Panc1 (cell line): ENCODE data around the gene AGBL4. TPM values are rescaled to one million over a fixed set of nuclear protein-coding genes. Genes with fewer than 3 reads are reported as not detected.

Experiments
- ATAC-seq: fragments of 200-7000 bp; cut with Tn5 transposase; 2 replicates; pipeline ENCODE4 v1.9.1; 2020; ENCODE audit warnings: mild to moderate bottlenecking, moderate library complexity
- BruUV-seq: library from RNA; stranded (reverse); fragments of 400-500 nt; replicated peaks from 2 replicates; lab custom pipeline; 2021; lab: Mats Ljungman, UMichigan
- CTCF ChIA-PET: fragments of 300-600 bp; sonication (Branson Sonifier 250); formaldehyde crosslinking; loops from one replicate; lab custom pipeline; 2022; ENCODE audit warnings: antibody characterized with exemption; lab: Charles Lee
- POLR2A ChIA-PET: fragments of 300-600 bp; sonication (Branson Sonifier 250); formaldehyde crosslinking; loops from one replicate; lab custom pipeline; 2022; ENCODE audit warnings: antibody characterized with exemption; lab: Charles Lee
- DNase-seq: peaks from one replicate; pipeline ENCODE4 v3.0.0-alpha.2; 2010; ENCODE audit warnings: low read depth, low spot score
- H3K27ac ChIP-seq: 2 replicates; pipeline ENCODE4 v1.5.1; 2011; ENCODE audit warnings: mild to moderate bottlenecking, low read length, inconsistent platforms
- H3K27me3 ChIP-seq: fragments of 200-500 bp; sonication (Bioruptor generic); 2 replicates; pipeline ENCODE4 v1.6.0; 2014; ENCODE audit warnings: low read length, inconsistent platforms; ENCODE audit not compliant: control insufficient read depth, insufficient read depth
- H3K36me3 ChIP-seq: fragments of 200-500 bp; sonication (Bioruptor generic); 2 replicates; pipeline ENCODE4 v1.5.1; 2014; ENCODE audit warnings: inconsistent platforms, mild to moderate bottlenecking, low read length, moderate library complexity; ENCODE audit not compliant: control insufficient read depth, insufficient read depth
- H3K4me1 ChIP-seq: 2 replicates; pipeline ENCODE4 v1.5.1; 2011; ENCODE audit warnings: inconsistent platforms, mild to moderate bottlenecking, low read length, moderate library complexity; ENCODE audit not compliant: control insufficient read depth, insufficient read depth
- H3K4me3 ChIP-seq, 2 experiments: 2 replicates each; pipeline ENCODE4 v1.5.1; 2011 to 2012; ENCODE audit warnings: low read depth in 2 of 2, low read length in 2 of 2, mild to moderate bottlenecking in 2 of 2, inconsistent platforms in 1 of 2, moderate library complexity in 1 of 2
- H3K9me3 ChIP-seq: fragments of 200-500 bp; sonication (Bioruptor generic); 2 replicates; pipeline ENCODE4 v1.5.1; 2014; ENCODE audit warnings: low read depth, mild to moderate bottlenecking, inconsistent platforms, low read length, moderate library complexity; ENCODE audit not compliant: control insufficient read depth, insufficient read depth
- CTCF ChIP-seq: fragments of 450-650 bp; IDR thresholded peaks from 2 replicates; pipeline ENCODE4 v1.5.1; 2017; ENCODE audit warnings: mild to moderate bottlenecking
- POLR2AphosphoS5 ChIP-seq: IDR thresholded peaks from 2 replicates; pipeline ENCODE4 v1.6.1; 2012; ENCODE audit warnings: mild to moderate bottlenecking, low read depth, low read length, moderate library complexity
- REST ChIP-seq, 2 experiments: IDR thresholded peaks; 2 replicates each; pipeline ENCODE4 v1.6.1; 2011 to 2012; ENCODE audit warnings: low read depth in 2 of 2, control low read depth in 1 of 2, low read length in 1 of 2, mild to moderate bottlenecking in 1 of 2, moderate library complexity in 1 of 2; ENCODE audit not compliant: insufficient read depth in 1 of 2
- SIN3A ChIP-seq: IDR thresholded peaks from 2 replicates; pipeline ENCODE4 v1.6.1; 2012; ENCODE audit warnings: low read depth, mild to moderate bottlenecking, low read length, moderate library complexity, borderline replicate concordance; ENCODE audit not compliant: insufficient read depth
- TCF7L2 ChIP-seq: IDR thresholded peaks from 2 replicates; pipeline ENCODE4 v1.6.1; 2011; ENCODE audit warnings: mild to moderate bottlenecking, low read depth, low read length, inconsistent platforms
- in situ Hi-C: cut with HindIII; loops from 2 replicates; pipeline ENCODE4 v1.10.0; 2016; ENCODE audit warnings: low sequenced_read_pairs, low pct_unique_long_range_greater_than_20kb
- intact Hi-C: fragments of 100-400 bp; cut with micrococcal nuclease; formaldehyde crosslinking; loops from one replicate; pipeline ENCODE4 v1.10.0; 2022; ENCODE audit not compliant: unreplicated experiment
- total RNA-seq: library from RNA; stranded (reverse); gene quantifications from one replicate; pipeline ENCODE4 v1.2.1, GENCODE V29; 2021; ENCODE audit not compliant: unreplicated experiment

AGBL4 gene
- total RNA-seq, 1 experiment from 2014 or later = not detected

- no peak overlapping the region for H3K27ac ChIP-seq
- DNase-seq (no peak), ATAC-seq (no peak)
- H3K27me3 ChIP-seq = no peaks in the 10 kb centered on the region
- no TSS peak for BruUV-seq
- TF ChIP-seq CTCF = no peak
- no peak for TF ChIP-seq TCF7L2
- no peak for TF ChIP-seq POLR2AphosphoS5
- TF ChIP-seq REST (IDR thresholded peaks at IDR 0.05; ENCODE audit: insufficient read depth in 1 of 2, low read depth in 2 of 2, low read length in 1 of 2) = no peak
- TF ChIP-seq SIN3A = no peak
- in situ Hi-C loops = no loop called here
- H3K36me3 ChIP-seq = no peaks in the 10 kb centered on the region
- no peaks in the 10 kb centered on the region for H3K4me1 ChIP-seq
- no peak overlapping the region for H3K4me3 ChIP-seq
- intact Hi-C loops = no loop called here
- POLR2A ChIA-PET = no interaction called here
- H3K9me3 ChIP-seq = peaks cover 3% of the 10 kb centered on the region; the same call in 1 of the 2 replicates
- CTCF ChIA-PET = no interaction called here
These were observed 823.0 kb downstream of the AGBL4 start for GRCh38 chr1:49200738-49201137.

GRCh38 chr1:49199564-49199963, 824.2 kb downstream of the AGBL4 start:
- H3K27ac ChIP-seq = no peak overlapping the region
- H3K36me3 ChIP-seq = no peaks in the 10 kb centered on the region
- no peaks in the 10 kb centered on the region for H3K27me3 ChIP-seq
- no peaks in the 10 kb centered on the region for H3K4me1 ChIP-seq
- CTCF ChIA-PET = no interaction called here
- intact Hi-C loops = no loop called here
- POLR2A ChIA-PET = no interaction called here
- TF ChIP-seq REST (IDR thresholded peaks at IDR 0.05; ENCODE audit: insufficient read depth in 1 of 2, low read depth in 2 of 2, low read length in 1 of 2) = no peak
- TF ChIP-seq POLR2AphosphoS5 = no peak
- TF ChIP-seq CTCF = no peak
- peaks cover 3% of the 10 kb centered on the region; the same call in 1 of the 2 replicates for H3K9me3 ChIP-seq
- DNase-seq = no peak
- in situ Hi-C loops = no loop called here
- ATAC-seq = no peak
- BruUV-seq = no TSS peak
- H3K4me3 ChIP-seq = no peak overlapping the region
